ENCODE measurements around the gene CEACAM4.

- TF ChIP-seq, protein P1, sequence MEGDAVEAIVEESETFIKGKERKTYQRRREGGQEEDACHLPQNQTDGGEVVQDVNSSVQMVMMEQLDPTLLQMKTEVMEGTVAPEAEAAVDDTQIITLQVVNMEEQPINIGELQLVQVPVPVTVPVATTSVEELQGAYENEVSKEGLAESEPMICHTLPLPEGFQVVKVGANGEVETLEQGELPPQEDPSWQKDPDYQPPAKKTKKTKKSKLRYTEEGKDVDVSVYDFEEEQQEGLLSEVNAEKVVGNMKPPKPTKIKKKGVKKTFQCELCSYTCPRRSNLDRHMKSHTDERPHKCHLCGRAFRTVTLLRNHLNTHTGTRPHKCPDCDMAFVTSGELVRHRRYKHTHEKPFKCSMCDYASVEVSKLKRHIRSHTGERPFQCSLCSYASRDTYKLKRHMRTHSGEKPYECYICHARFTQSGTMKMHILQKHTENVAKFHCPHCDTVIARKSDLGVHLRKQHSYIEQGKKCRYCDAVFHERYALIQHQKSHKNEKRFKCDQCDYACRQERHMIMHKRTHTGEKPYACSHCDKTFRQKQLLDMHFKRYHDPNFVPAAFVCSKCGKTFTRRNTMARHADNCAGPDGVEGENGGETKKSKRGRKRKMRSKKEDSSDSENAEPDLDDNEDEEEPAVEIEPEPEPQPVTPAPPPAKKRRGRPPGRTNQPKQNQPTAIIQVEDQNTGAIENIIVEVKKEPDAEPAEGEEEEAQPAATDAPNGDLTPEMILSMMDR (IDR thresholded peaks at IDR 0.05), result no peak
- TF ChIP-seq EZH2 (IDR thresholded peaks at IDR 0.05; ENCODE audit: borderline replicate concordance, insufficient read depth, low read depth, low read length, poor library complexity, severe bottlenecking), result no peak
Measured at GRCh38 chr19:41599175-41599966, 27.5 kb downstream of the CEACAM4 start.

All from B cell (primary cell).